Caco-2 (cell line): ENCODE measurements around the gene STX8. TPM values are rescaled to one million over a fixed set of nuclear protein-coding genes. Genes with fewer than 3 reads are reported as not detected.

Experiments
- BruUV-seq: library from RNA; stranded (reverse); fragments of 400-500 nt; replicated peaks from 2 replicates; lab custom pipeline; 2021; lab: Mats Ljungman, UMichigan
- CTCF ChIA-PET: fragments of 300-600 bp; sonication (Branson Sonifier 250); formaldehyde crosslinking; loops from one replicate; lab custom pipeline; 2022; ENCODE audit warnings: antibody characterized with exemption; lab: Charles Lee
- POLR2A ChIA-PET: fragments of 300-600 bp; sonication (Branson Sonifier 250); formaldehyde crosslinking; loops from one replicate; lab custom pipeline; 2022; ENCODE audit warnings: antibody characterized with exemption; lab: Charles Lee
- DNase-seq, 2 experiments: peaks; one replicate each; pipeline versions ENCODE4 v3.0.0 to v3.0.0-alpha.2; 2020 to 2022
- H3K27me3 ChIP-seq: replicated peaks from 2 replicates; pipeline ENCODE4 v1.6.0; 2011; ENCODE audit warnings: low read length; ENCODE audit not compliant: control insufficient read depth, insufficient read depth
- H3K36me3 ChIP-seq: 2 replicates; pipeline ENCODE4 v1.5.1; 2011; ENCODE audit warnings: low read length; ENCODE audit not compliant: control insufficient read depth, insufficient read depth
- H3K4me1 ChIP-seq: fragments of 250-450 bp; sonication (Bioruptor Pico); 2 replicates; pipeline ENCODE4 v1.5.1; 2020; ENCODE audit warnings: mild to moderate bottlenecking
- H3K4me3 ChIP-seq: 2 replicates; pipeline ENCODE4 v1.5.1; 2011; ENCODE audit warnings: low read depth, mild to moderate bottlenecking, control low read depth, low read length
- H3K9me3 ChIP-seq: fragments of 250-450 bp; sonication (Bioruptor Pico); 2 replicates; pipeline ENCODE4 v1.5.1; 2020; ENCODE audit warnings: mild to moderate bottlenecking, moderate library complexity
- H3K27ac Mint-ChIP-seq: one replicate; pipeline ENCODE4 v1.8.0; 2022; ENCODE audit warnings: mixed read lengths; ENCODE audit not compliant: unreplicated experiment
- H3K27me3 Mint-ChIP-seq: one replicate; pipeline ENCODE4 v1.8.0; 2022; ENCODE audit warnings: mixed read lengths; ENCODE audit not compliant: insufficient read depth, unreplicated experiment
- H3K36me3 Mint-ChIP-seq: one replicate; pipeline ENCODE4 v1.8.0; 2022; ENCODE audit warnings: mild to moderate bottlenecking, mixed read lengths; ENCODE audit not compliant: insufficient read depth, unreplicated experiment
- H3K4me1 Mint-ChIP-seq: one replicate; pipeline ENCODE4 v1.8.0; 2022; ENCODE audit warnings: low read depth, mixed read lengths; ENCODE audit not compliant: unreplicated experiment
- H3K4me3 Mint-ChIP-seq: one replicate; pipeline ENCODE4 v1.8.0; 2022; ENCODE audit warnings: mild to moderate bottlenecking, moderate library complexity, mixed read lengths; ENCODE audit not compliant: unreplicated experiment
- H3K9me3 Mint-ChIP-seq: one replicate; pipeline ENCODE4 v1.8.0; 2022; ENCODE audit warnings: mixed read lengths; ENCODE audit not compliant: unreplicated experiment
- intact Hi-C: fragments of 100-400 bp; cut with micrococcal nuclease; formaldehyde crosslinking; loops from one replicate; pipeline ENCODE4 v1.10.0; 2022; ENCODE audit not compliant: unreplicated experiment
- total RNA-seq: library from RNA; stranded (reverse); gene quantifications from 2 replicates; pipeline ENCODE4 v1.2.3, GENCODE V29; 2022
- TF ChIP-seq, protein P1 (sequence below), 2 experiments: fragments of 200-600 bp in 1 of 2; IDR thresholded peaks; 1 replicate in 1 of 2; 2 replicates in 1 of 2; pipeline versions ENCODE4 v1.5.1 to v1.8.0; 2011 to 2022; ENCODE audit warnings: antibody characterized with exemption in 1 of 2, control low read depth in 1 of 2, inconsistent platforms in 1 of 2, low read depth in 1 of 2, low read length in 1 of 2, mild to moderate bottlenecking in 1 of 2, moderate library complexity in 1 of 2; ENCODE audit not compliant: insufficient read depth in 1 of 2, severe bottlenecking in 1 of 2, unreplicated experiment in 1 of 2

The STX8 gene
- total RNA-seq, 1 experiment from 2014 or later: 22.6 TPM

DNA sequence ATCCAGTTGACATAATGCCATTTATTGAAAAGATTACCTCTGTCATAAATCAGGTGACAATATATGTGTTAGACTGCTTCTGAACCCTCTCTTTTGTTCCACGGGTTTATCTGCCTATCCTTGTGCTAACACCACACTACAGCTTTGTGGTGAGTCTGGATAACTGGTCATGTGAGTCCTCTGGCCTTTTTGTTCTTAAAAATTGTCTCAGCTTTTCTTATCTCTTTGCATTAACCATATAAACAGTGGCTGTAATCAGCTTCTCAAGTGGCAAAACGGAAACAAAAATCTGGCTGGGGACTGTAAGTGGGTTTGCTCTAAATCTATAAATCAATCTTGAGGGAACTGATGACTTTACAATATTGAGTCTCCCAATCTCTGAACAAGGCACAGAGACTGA lies 44.6 kb downstream of the STX8 start:
- Mint-ChIP-seq H3K4me3 (no peak overlapping the region), H3K36me3 (no peaks in the 10 kb centered on the region), H3K27me3 (no peaks in the 10 kb centered on the region), H3K4me1 (no peaks in the 10 kb centered on the region), H3K27ac (no peak overlapping the region), H3K9me3 (no peaks in the 10 kb centered on the region)
- no peak overlapping the region for H3K4me3 ChIP-seq
- ChIA-PET POLR2A (no interaction called here), CTCF (no interaction called here)
- no peaks in the 10 kb centered on the region for H3K4me1 ChIP-seq
- H3K27me3 ChIP-seq: no peaks in the 10 kb centered on the region
- TF ChIP-seq, protein P1, sequence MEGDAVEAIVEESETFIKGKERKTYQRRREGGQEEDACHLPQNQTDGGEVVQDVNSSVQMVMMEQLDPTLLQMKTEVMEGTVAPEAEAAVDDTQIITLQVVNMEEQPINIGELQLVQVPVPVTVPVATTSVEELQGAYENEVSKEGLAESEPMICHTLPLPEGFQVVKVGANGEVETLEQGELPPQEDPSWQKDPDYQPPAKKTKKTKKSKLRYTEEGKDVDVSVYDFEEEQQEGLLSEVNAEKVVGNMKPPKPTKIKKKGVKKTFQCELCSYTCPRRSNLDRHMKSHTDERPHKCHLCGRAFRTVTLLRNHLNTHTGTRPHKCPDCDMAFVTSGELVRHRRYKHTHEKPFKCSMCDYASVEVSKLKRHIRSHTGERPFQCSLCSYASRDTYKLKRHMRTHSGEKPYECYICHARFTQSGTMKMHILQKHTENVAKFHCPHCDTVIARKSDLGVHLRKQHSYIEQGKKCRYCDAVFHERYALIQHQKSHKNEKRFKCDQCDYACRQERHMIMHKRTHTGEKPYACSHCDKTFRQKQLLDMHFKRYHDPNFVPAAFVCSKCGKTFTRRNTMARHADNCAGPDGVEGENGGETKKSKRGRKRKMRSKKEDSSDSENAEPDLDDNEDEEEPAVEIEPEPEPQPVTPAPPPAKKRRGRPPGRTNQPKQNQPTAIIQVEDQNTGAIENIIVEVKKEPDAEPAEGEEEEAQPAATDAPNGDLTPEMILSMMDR (IDR thresholded peaks at IDR 0.05; ENCODE audit: insufficient read depth in 1 of 2, low read depth in 1 of 2, low read length in 1 of 2, severe bottlenecking in 1 of 2, unreplicated experiment in 1 of 2): no peak
- no TSS peak for BruUV-seq
- H3K36me3 ChIP-seq: no peaks in the 10 kb centered on the region
- DNase-seq: no peak
- intact Hi-C loops: no loop called here
- no peaks in the 10 kb centered on the region for H3K9me3 ChIP-seq

DNA sequence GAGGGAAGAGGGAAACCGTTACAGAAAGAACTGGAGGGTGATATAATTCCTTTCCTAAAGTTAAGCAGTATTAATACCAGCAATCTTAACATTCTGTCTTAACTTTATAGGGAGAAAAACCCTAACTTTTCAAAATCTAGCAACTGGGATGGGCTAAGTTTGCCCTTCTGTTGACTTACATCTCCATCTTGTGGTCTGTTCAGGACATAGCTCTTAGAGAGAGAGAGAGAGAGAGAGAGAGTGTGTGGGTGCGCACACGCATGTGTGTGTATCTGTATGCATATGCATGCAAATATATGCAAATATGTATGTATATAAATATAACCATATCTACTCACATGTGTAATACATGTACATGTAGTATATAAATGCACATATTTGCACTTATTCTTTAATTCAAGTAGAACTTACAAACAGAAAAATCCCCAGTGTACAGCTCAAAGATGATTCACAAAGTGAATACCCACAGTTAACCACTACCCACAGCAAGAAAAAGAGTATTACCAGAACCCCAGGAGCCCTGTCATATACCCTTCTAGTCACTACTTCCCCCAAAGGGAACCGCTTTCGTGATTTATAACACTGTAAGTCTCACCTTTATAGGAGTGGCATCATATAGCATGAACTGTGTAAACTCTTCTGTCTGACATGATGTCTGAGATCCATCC lies 46.5 kb downstream of the STX8 start:
- CTCF ChIA-PET: interaction anchor here (0.6 kb wide), 1 partner anchor 17 kb away, joined by 3 read pairs; no protein-coding TSS in a partner anchor
- no peaks in the 10 kb centered on the region for H3K36me3 Mint-ChIP-seq

DNA sequence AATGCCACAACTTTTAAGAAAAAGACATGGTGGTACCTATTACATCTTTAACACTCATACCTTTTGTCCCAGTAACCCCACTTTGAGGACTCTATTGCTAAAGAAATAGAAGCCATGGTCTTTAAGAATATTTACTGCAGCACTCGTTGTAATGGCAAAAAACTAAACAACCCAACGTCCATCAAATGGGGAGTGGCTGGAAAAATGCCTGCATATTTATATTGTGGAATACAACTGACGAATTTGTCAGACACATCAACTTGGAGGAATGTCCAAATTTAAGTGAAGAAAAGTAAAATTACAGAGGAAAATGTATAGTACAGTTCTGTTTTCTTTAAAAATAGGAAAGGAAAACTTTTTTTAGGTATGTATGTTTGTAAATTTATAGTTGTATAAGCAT lies 47.8 kb downstream of the STX8 start:
- H3K4me1 Mint-ChIP-seq: no peaks in the 10 kb centered on the region
- H3K27ac Mint-ChIP-seq: no peak overlapping the region
- no peak for DNase-seq
- TF ChIP-seq, protein P1 (IDR thresholded peaks at IDR 0.05; ENCODE audit: insufficient read depth in 1 of 2, low read depth in 1 of 2, low read length in 1 of 2, severe bottlenecking in 1 of 2, unreplicated experiment in 1 of 2): no peak
- H3K36me3 Mint-ChIP-seq: no peaks in the 10 kb centered on the region
- H3K4me3 ChIP-seq: no peak overlapping the region
- no peaks in the 10 kb centered on the region for H3K27me3 ChIP-seq
- H3K27me3 Mint-ChIP-seq: no peaks in the 10 kb centered on the region
- no peaks in the 10 kb centered on the region for H3K36me3 ChIP-seq
- BruUV-seq: no TSS peak
- ChIA-PET CTCF (no interaction called here), POLR2A (no interaction called here)
- no peaks in the 10 kb centered on the region for H3K4me1 ChIP-seq
- H3K9me3 Mint-ChIP-seq: no peaks in the 10 kb centered on the region
- no peaks in the 10 kb centered on the region for H3K9me3 ChIP-seq
- no peak overlapping the region for H3K4me3 Mint-ChIP-seq
- intact Hi-C loops: no loop called here

More for the DNA sequence above, 46.5 kb downstream of the STX8 start:
- H3K9me3 ChIP-seq: no peaks in the 10 kb centered on the region
- POLR2A ChIA-PET: no interaction called here
- intact Hi-C loops: no loop called here
- no peaks in the 10 kb centered on the region for H3K27me3 ChIP-seq
- no peaks in the 10 kb centered on the region for H3K4me1 ChIP-seq
- DNase-seq: no peak
- Mint-ChIP-seq H3K9me3 (no peaks in the 10 kb centered on the region), H3K4me1 (no peaks in the 10 kb centered on the region), H3K27me3 (no peaks in the 10 kb centered on the region), H3K27ac (no peak overlapping the region), H3K4me3 (no peak overlapping the region)
- no peak overlapping the region for H3K4me3 ChIP-seq
- no peaks in the 10 kb centered on the region for H3K36me3 ChIP-seq
- no TSS peak for BruUV-seq
- TF ChIP-seq, protein P1 (IDR thresholded peaks at IDR 0.05; ENCODE audit: insufficient read depth in 1 of 2, low read depth in 1 of 2, low read length in 1 of 2, severe bottlenecking in 1 of 2, unreplicated experiment in 1 of 2): peak in 1 of 2 experiments; percentile 17
